Measurements from ENCODE around the gene CSTPP1. TPM values are rescaled to one million over a fixed set of nuclear protein-coding genes. Genes with fewer than 3 reads are reported as not detected.
"Not testable (repeated sequence)": the region's sequence is repeated elsewhere in the genome, so short reads cannot be mapped to it uniquely, and the experiment has no call there.

The CSTPP1 gene
- total RNA-seq, 6 experiments from 2014 or later: 3.3 to 7.5 (median 4.6) TPM

DNA sequence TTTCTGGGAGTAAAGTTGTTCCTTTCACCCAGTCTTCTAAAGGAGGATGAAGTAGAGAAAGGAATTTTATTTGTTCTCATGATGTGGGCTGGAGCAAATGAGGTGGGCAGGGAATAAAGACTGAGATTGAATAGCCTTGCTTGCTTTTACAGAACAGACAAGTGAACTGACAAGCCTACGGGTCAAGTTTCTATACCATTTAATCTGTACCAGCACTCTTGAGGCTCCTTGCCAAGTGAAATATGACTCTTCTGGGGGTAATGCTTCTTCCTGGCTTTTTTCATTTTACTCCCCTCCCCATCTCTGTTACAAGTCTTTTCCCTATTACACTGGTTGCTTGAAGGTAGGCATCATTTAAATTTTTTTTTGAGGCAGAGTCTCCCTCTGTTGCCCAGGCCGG is 54.8 kb downstream of the CSTPP1 start:
- H3K4me1 ChIP-seq: no peaks in the 10 kb centered on the region
- intact Hi-C loops (cut with DNase I): no loop called here
- no peak for DNase-seq
- H3K27me3 ChIP-seq: no peaks in the 10 kb centered on the region
- H3K9me3 ChIP-seq: no peaks in the 10 kb centered on the region
- no peak overlapping the region for H3K4me3 ChIP-seq
- no peak overlapping the region for H3K27ac ChIP-seq
- H3K36me3 ChIP-seq: no peaks in the 10 kb centered on the region
- no peak for ATAC-seq
- 100% methylated on average over 2 of the region's 2 CpGs for WGBS (ENCODE audit: insufficient coverage, low coverage, low lambda C conversion rate, missing lambda C conversion rate)
- TF ChIP-seq, protein P1, sequence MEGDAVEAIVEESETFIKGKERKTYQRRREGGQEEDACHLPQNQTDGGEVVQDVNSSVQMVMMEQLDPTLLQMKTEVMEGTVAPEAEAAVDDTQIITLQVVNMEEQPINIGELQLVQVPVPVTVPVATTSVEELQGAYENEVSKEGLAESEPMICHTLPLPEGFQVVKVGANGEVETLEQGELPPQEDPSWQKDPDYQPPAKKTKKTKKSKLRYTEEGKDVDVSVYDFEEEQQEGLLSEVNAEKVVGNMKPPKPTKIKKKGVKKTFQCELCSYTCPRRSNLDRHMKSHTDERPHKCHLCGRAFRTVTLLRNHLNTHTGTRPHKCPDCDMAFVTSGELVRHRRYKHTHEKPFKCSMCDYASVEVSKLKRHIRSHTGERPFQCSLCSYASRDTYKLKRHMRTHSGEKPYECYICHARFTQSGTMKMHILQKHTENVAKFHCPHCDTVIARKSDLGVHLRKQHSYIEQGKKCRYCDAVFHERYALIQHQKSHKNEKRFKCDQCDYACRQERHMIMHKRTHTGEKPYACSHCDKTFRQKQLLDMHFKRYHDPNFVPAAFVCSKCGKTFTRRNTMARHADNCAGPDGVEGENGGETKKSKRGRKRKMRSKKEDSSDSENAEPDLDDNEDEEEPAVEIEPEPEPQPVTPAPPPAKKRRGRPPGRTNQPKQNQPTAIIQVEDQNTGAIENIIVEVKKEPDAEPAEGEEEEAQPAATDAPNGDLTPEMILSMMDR (IDR thresholded peaks at IDR 0.05): no peak
- no peak for TF ChIP-seq POLR2A (IDR thresholded peaks at IDR 0.05)

DNA sequence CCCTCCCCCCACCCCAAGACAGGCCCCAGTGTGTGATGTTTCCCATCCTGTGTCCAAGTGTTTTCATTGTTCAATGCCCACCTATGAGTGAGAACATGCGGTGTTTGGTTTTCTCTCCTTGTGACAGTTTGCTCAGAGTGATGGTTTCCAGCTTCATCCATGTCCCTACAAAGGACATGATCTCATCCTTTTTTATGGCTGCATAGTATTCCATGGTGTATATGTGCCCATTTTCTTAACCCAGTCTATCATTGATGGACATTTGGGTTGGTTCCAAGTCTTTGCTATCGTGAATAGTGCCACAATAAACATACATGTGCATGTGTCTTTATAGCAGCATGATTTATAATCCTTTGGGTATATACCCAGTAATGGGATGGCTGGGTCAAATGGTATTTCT is 55.8 kb downstream of the CSTPP1 start:
- H3K27me3 ChIP-seq; H3K36me3 ChIP-seq; H3K27ac ChIP-seq; H3K4me1 ChIP-seq; H3K9me3 ChIP-seq; ATAC-seq; DNase-seq; intact Hi-C loops (cut with DNase I); H3K4me3 ChIP-seq: not testable (repeated sequence)
- 70% methylated on average over 2 of the region's 2 CpGs for WGBS (ENCODE audit: insufficient coverage, low coverage, low lambda C conversion rate, missing lambda C conversion rate)

DNA sequence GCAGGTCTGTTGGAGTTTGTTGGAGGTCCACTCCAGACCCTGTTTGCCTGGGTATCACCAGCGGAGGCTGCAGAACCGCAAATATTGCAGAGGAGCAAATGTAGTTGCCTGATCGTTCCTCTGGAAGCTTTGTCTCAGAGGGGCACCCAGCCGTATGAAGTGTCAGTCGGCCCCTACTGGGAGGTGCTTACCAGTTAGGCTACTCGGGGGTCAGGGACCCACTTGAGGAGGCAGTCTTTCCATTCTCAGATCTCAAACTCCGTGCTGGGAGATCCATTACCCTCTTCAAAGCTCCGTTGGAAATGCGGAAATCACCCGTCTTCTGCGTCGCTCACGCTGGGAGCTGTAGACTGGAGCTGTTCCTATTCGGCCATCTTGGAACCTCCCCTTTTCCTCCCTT is 61.2 kb downstream of the CSTPP1 start:
- H3K27ac ChIP-seq; H3K4me3 ChIP-seq; H3K9me3 ChIP-seq; DNase-seq; H3K36me3 ChIP-seq; ATAC-seq; H3K27me3 ChIP-seq; intact Hi-C loops (cut with DNase I); H3K4me1 ChIP-seq: not testable (repeated sequence)
- WGBS (ENCODE audit: insufficient coverage, low coverage, low lambda C conversion rate, missing lambda C conversion rate): 90% methylated on average over 12 of the region's 14 CpGs

DNA sequence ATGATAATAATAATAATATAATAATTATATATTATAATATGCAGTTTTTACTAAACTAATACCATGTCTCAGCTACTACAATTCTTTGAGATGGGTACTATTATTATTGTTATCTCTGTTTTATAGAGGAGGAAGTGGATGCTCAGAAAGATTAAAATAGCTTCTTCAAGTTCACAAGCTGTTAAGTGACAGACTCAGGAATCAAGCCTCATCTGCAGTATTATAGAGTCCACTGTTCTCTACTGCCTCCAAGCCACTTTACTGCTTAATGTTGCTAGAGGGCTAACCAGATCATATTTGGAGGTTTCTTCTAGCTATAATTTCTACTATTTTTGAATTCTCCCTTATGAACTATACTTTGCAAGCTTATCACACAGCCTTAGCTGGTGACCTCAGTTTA is 62.7 kb downstream of the CSTPP1 start:
- Histone ChIP-seq H3K9me3 (no peaks in the 10 kb centered on the region), H3K4me1 (peaks cover 0 to 18% (median 4%) of the 10 kb centered on the region in 4 donors), H3K27ac (no peak overlapping the region), H3K4me3 (no peak overlapping the region), H3K36me3 (no peaks in the 10 kb centered on the region), H3K27me3 (no peaks in the 10 kb centered on the region)
- no peak for DNase-seq
- intact Hi-C loops (cut with DNase I): no loop called here
- no peak for ATAC-seq
- TF ChIP-seq POLR2A (IDR thresholded peaks at IDR 0.05): no peak
- TF ChIP-seq, protein P1 (IDR thresholded peaks at IDR 0.05): no peak

DNA sequence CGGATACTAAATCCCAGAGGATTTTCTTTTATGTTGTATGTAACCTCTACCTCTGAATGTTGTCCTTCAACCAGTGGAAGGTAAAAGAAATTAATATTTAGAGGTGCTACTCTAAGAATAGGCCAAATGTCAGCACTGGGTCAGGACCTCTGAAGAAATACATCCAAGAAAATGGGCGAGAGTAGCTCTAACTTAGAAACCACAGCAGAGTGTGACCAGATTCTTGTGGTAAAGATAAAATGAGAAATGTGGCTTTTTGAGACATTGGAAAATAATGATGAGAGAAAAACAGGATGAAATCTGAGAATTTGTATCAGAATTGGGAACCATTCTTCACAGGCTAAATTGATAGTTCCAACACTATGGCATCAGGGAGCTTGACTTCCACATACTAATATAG is 63.5 kb downstream of the CSTPP1 start:
- Histone ChIP-seq H3K36me3 (no peaks in the 10 kb centered on the region), H3K27ac (no peak overlapping the region), H3K27me3 (no peaks in the 10 kb centered on the region), H3K4me1 (peaks cover 0 to 26% (median 6%) of the 10 kb centered on the region in 4 donors), H3K4me3 (no peak overlapping the region), H3K9me3 (no peaks in the 10 kb centered on the region)
- no peak for ATAC-seq
- no peak for DNase-seq
- no peak for TF ChIP-seq POLR2A (IDR thresholded peaks at IDR 0.05)
- TF ChIP-seq, protein P1 (IDR thresholded peaks at IDR 0.05): no peak
- intact Hi-C loops (cut with DNase I): no loop called here
- 83% methylated on average over 2 of the region's 2 CpGs for WGBS (ENCODE audit: insufficient coverage, low coverage, low lambda C conversion rate, missing lambda C conversion rate)

DNA sequence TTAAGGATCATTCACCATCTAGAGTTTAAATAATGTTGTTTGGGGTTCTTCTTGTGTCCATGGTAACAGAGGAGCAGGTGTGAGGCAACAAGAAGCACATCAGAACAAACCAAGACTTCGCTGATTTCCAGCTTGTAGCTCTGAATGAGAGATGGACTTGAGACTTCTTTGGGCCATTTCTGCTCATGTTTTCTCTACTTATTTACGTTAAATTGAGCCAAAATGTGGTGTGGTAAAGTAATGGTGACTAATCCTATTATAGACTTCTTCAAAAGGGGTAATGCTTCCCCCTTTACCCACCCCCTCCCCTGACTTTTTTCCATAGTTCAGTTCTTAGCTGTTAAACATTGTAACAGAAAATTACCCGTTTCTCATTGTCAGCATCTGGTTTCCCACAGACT is 65.2 kb downstream of the CSTPP1 start:
- Histone ChIP-seq H3K4me3 (no peak overlapping the region), H3K9me3 (no peaks in the 10 kb centered on the region), H3K36me3 (no peaks in the 10 kb centered on the region), H3K4me1 (peaks cover 0 to 35% (median 6%) of the 10 kb centered on the region in 4 donors), H3K27me3 (no peaks in the 10 kb centered on the region), H3K27ac (no peak overlapping the region)
- no peak for DNase-seq
- 63% methylated on average over 3 of the region's 3 CpGs for WGBS (ENCODE audit: insufficient coverage, low coverage, low lambda C conversion rate, missing lambda C conversion rate)
- no peak for ATAC-seq
- intact Hi-C loops (cut with DNase I): no loop called here
- TF ChIP-seq, protein P1 (IDR thresholded peaks at IDR 0.05): no peak
- TF ChIP-seq POLR2A (IDR thresholded peaks at IDR 0.05): no peak

Measured in right lobe of liver (tissue), 6 donors.